ENCODE measurements around the gene GRK5. TPM values are rescaled to one million over a fixed set of nuclear protein-coding genes. Genes with fewer than 3 reads are reported as not detected.

GRK5 gene
- total and polyA plus RNA-seq, 4 donors: 18.5 to 43.1 (median 40.3) TPM

GRCh38 chr10:119459681-119460340 lies 252.4 kb downstream of the GRK5 start:
- Histone ChIP-seq H3K27me3 (ENCODE audit: control insufficient read depth in 3 of 3, insufficient read depth in 3 of 3, low read length in 2 of 3) (no peaks in the 10 kb centered on the region), H3K9ac (ENCODE audit: insufficient read depth in 1 of 2, low read length in 2 of 2) (no peak overlapping the region), H3K27ac (ENCODE audit: low read depth in 1 of 2, low read length in 1 of 2) (no peak overlapping the region), H3K4me1 (ENCODE audit: control insufficient read depth in 5 of 5, insufficient read depth in 5 of 5, low read length in 5 of 5) (peaks cover 0 to 6% (median 0%) of the 10 kb centered on the region in 5 donors), H3K36me3 (ENCODE audit: control insufficient read depth in 4 of 4, insufficient read depth in 4 of 4, low read length in 4 of 4) (peaks cover 0 to 19% (median 5%) of the 10 kb centered on the region in 4 donors), H3K9me3 (ENCODE audit: control insufficient read depth in 4 of 4, insufficient read depth in 3 of 4, low read length in 3 of 4) (no peaks in the 10 kb centered on the region), H3K4me3 (no peak overlapping the region)
- ATAC-seq (ENCODE audit: insufficient read depth, low FRiP score): no peak
- TF ChIP-seq CTCF (IDR thresholded peaks at IDR 0.05; ENCODE audit: control extremely low read depth, extremely low read depth): no peak
- whole genome bisulfite sequencing, 2 donors: 87 to 89% methylated on average over 17 of the region's 17 CpGs
- DNase-seq: no peak

- H3K4me3 ChIP-seq: no peak overlapping the region
- WGBS, 2 donors: 82 to 89% methylated on average over 11 of the region's 11 CpGs
- no peak for DNase-seq
- ATAC-seq (ENCODE audit: insufficient read depth, low FRiP score): no peak
- no peak overlapping the region for H3K27ac ChIP-seq (ENCODE audit: low read depth in 1 of 2, low read length in 1 of 2)
- no peak for TF ChIP-seq CTCF (IDR thresholded peaks at IDR 0.05; ENCODE audit: control extremely low read depth, extremely low read depth)
- H3K9me3 ChIP-seq (ENCODE audit: control insufficient read depth in 4 of 4, insufficient read depth in 3 of 4, low read length in 3 of 4): no peaks in the 10 kb centered on the region
- no peaks in the 10 kb centered on the region for H3K27me3 ChIP-seq (ENCODE audit: control insufficient read depth in 3 of 3, insufficient read depth in 3 of 3, low read length in 2 of 3)
- H3K9ac ChIP-seq (ENCODE audit: insufficient read depth in 1 of 2, low read length in 2 of 2): no peak overlapping the region
- H3K4me1 ChIP-seq (ENCODE audit: control insufficient read depth in 5 of 5, insufficient read depth in 5 of 5, low read length in 5 of 5): peaks cover 0 to 6% (median 0%) of the 10 kb centered on the region in 5 donors
- H3K36me3 ChIP-seq (ENCODE audit: control insufficient read depth in 4 of 4, insufficient read depth in 4 of 4, low read length in 4 of 4): peaks cover 0 to 17% (median 4%) of the 10 kb centered on the region in 4 donors
Measured at GRCh38 chr10:119460369-119461195, 253.2 kb downstream of the GRK5 start.

GRCh38 chr10:119461380-119461779 lies 254.0 kb downstream of the GRK5 start:
- Histone ChIP-seq H3K4me1 (ENCODE audit: control insufficient read depth in 5 of 5, insufficient read depth in 5 of 5, low read length in 5 of 5) (peaks cover 0 to 6% (median 0%) of the 10 kb centered on the region in 5 donors), H3K36me3 (ENCODE audit: control insufficient read depth in 4 of 4, insufficient read depth in 4 of 4, low read length in 4 of 4) (peaks cover 0 to 13% (median 3%) of the 10 kb centered on the region in 4 donors), H3K4me3 (no peak overlapping the region), H3K9ac (ENCODE audit: insufficient read depth in 1 of 2, low read length in 2 of 2) (no peak overlapping the region), H3K9me3 (ENCODE audit: control insufficient read depth in 4 of 4, insufficient read depth in 3 of 4, low read length in 3 of 4) (no peaks in the 10 kb centered on the region), H3K27me3 (ENCODE audit: control insufficient read depth in 3 of 3, insufficient read depth in 3 of 3, low read length in 2 of 3) (no peaks in the 10 kb centered on the region), H3K27ac (ENCODE audit: low read depth in 1 of 2, low read length in 1 of 2) (no peak overlapping the region)
- DNase-seq: no peak
- WGBS, 2 donors: 80 to 95% methylated on average over 3 of the region's 3 CpGs
- ATAC-seq (ENCODE audit: insufficient read depth, low FRiP score): peak; percentile 64
- TF ChIP-seq CTCF (IDR thresholded peaks at IDR 0.05; ENCODE audit: control extremely low read depth, extremely low read depth): no peak

All from lung (tissue), 12 donors.